ENCODE results near the gene MFF.

Gene MFF, protein sequence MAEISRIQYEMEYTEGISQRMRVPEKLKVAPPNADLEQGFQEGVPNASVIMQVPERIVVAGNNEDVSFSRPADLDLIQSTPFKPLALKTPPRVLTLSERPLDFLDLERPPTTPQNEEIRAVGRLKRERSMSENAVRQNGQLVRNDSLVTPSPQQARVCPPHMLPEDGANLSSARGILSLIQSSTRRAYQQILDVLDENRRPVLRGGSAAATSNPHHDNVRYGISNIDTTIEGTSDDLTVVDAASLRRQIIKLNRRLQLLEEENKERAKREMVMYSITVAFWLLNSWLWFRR

DNA sequence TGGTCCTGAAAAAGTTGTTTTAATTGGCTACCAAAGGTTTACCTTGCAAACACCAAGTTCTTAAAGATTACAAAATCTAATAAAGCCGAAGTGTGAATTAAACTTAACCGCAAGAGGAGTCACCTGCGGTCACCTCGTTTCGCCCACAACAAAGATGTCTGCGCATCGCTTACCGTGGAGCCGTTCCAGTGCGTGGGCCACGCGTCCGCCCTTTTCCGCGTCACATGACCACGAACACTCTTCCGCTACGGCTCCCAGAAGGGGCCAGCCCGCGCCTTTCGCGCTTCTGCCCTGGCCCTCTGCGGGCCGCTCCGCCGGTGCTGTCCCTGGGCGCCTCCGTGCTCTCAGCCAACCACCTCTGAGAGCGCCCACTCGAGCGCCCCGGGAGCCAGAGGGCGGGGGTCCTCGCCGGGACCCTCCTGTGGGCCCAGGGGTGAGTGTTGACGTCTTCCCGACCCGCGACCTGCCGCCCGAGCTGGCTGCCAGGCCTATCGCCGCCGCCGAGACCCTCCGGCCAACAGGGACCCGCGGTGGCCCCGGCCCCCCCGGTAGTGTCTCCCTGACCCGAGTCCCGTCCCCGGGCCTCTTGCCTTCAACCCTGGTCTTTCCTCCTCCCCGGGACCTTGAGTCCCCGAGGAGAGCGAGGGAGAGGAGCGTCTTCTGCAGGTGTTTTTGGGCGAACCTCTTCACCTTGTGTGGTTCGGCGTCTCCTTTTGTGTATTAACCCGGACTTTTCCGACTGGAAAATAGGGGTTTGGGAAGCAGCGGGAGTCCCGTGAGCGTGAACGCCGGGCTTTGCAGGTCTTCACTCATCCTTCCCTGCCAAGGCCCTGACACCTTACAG, at the start of gene MFF:
Gene MFF, plus strand, starts transcription at position 257 of the 844 bp plus-strand sequence. CDS start 5,415 bp downstream, outside the sequence.
- peak; percentile 95 for DNase-seq
- in situ Hi-C loops (cut with HindIII; ENCODE audit: low pct_ligation_motif_present, low pct_unique_long_range_greater_than_20kb, low sequenced_read_pairs): no loop called here

DNA sequence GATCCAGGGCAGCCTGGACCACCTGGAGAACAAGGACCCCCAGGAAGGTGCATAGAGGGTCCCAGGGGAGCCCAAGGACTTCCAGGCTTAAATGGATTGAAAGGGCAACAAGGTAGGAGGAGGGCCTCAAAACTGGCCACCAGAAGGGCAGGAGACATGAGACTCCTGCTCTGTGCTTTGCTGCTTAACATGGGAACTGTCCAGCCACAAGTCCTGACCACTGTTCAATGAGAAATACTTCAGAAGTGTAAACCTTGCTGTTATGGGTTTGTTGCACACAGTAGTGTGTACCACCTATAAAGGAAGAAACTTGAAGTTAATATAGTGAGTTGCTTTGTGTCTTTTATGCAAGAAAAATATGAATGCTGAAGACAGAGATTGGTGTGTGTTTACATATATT, 44.2 kb upstream of the MFF start:
- DNase-seq: no peak
- in situ Hi-C loops (cut with HindIII; ENCODE audit: low pct_ligation_motif_present, low pct_unique_long_range_greater_than_20kb, low sequenced_read_pairs): no loop called here

GRCh38 chr2:227285741-227286236, 39.3 kb upstream of the MFF start:
- DNase-seq: no peak
- in situ Hi-C loops (cut with HindIII; ENCODE audit: low pct_ligation_motif_present, low pct_unique_long_range_greater_than_20kb, low sequenced_read_pairs): no loop called here

GRCh38 chr2:227287771-227288170, 37.3 kb upstream of the MFF start:
- no peak for DNase-seq
- in situ Hi-C loops (cut with HindIII; ENCODE audit: low pct_ligation_motif_present, low pct_unique_long_range_greater_than_20kb, low sequenced_read_pairs): no loop called here

GRCh38 chr2:227292314-227292713, 32.7 kb upstream of the MFF start:
- in situ Hi-C loops (cut with HindIII; ENCODE audit: low pct_ligation_motif_present, low pct_unique_long_range_greater_than_20kb, low sequenced_read_pairs): no loop called here
- no peak for DNase-seq

DNA sequence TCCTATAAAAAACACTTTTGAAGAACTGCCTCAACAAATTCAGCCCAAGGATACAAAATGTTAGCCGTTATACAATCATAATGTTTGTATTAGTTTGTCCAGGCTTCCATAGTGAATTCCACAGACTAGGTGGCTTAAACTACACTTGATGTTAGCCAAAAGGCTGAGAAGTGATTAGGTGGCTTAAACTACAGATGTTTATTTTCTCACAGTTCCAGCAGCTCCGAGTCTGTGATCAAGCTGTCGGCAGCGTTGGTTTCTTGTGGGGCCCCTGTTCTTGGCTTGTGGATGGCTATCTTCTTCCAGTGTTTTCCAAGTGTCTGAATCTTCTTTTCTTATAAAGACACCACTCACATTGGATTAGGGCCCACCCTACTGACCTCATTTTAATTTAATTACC, 31.5 kb upstream of the MFF start:
- no peak for DNase-seq
- in situ Hi-C loops (cut with HindIII; ENCODE audit: low pct_ligation_motif_present, low pct_unique_long_range_greater_than_20kb, low sequenced_read_pairs): no loop called here

DNA sequence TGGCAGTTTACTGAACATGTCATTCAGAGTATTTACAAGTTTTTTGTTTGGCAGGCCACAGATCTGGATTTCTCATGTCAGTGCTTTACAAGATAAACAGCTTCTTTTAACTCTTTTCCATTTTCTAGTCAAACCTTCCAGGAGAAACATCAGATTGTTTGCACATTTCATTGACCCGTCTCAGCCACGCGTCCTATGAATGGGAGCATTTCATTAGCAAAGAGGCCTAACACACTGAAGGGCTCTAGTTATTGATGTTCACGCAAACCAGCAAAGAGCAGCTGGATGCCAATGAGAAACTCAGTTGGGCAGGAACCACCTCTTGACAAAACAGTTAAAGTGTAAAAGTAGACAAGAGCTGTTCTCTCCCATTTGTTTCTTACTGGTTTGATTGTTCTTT, 29.2 kb upstream of the MFF start:
- in situ Hi-C loops (cut with HindIII; ENCODE audit: low pct_ligation_motif_present, low pct_unique_long_range_greater_than_20kb, low sequenced_read_pairs): no loop called here

DNA sequence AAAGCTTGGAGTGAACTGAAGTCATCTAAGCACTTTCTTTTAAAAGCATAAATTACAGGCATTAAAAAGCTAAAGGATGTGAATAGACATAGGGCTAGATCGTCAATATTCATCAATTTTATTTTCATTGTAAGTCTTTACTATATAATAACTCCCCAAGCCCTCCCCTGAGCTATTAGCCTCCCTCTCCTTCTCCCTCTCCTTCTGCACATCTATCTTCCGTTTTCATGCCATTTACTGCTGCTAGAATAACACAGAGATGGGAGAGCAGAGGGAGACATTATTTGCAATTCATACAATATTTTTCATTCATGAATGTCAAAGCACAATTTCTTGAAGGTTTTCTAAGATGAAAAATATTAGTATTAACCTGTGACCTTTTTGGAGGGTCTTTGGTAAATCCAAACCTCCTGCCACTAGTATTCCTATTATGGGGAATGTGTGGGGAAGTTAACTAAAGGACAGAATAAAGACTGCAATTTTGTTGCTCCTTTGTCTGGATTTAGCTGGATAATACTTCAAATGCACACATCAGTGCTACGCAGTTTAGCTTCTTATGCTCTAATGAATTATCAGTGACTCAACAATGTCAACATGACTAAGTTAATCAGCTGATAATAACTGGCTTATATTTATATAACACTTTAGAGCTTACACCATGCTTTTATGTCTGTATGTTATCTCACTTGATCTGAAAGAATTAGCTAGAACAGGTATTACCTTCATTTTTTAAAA, 28.2 kb upstream of the MFF start:
- in situ Hi-C loops (cut with HindIII; ENCODE audit: low pct_ligation_motif_present, low pct_unique_long_range_greater_than_20kb, low sequenced_read_pairs): no loop called here

More for the DNA sequence above, 29.2 kb upstream of the MFF start:
- no peak for DNase-seq

GRCh38 chr2:227301523-227301922, 23.5 kb upstream of the MFF start:
- DNase-seq: no peak
- in situ Hi-C loops (cut with HindIII; ENCODE audit: low pct_ligation_motif_present, low pct_unique_long_range_greater_than_20kb, low sequenced_read_pairs): no loop called here

More for the DNA sequence above, 28.2 kb upstream of the MFF start:
- no peak for DNase-seq

- in situ Hi-C loops (cut with HindIII; ENCODE audit: low pct_ligation_motif_present, low pct_unique_long_range_greater_than_20kb, low sequenced_read_pairs): no loop called here
- no peak for DNase-seq
These were observed 16.3 kb upstream of the MFF start for GRCh38 chr2:227308784-227309183.

- DNase-seq: peak; percentile 61
- in situ Hi-C loops (cut with HindIII; ENCODE audit: low pct_ligation_motif_present, low pct_unique_long_range_greater_than_20kb, low sequenced_read_pairs): no loop called here
These were observed 14.3 kb upstream of the MFF start for GRCh38 chr2:227310756-227311110.

GRCh38 chr2:227311861-227312506, 13.1 kb upstream of the MFF start:
- DNase-seq: no peak
- in situ Hi-C loops (cut with HindIII; ENCODE audit: low pct_ligation_motif_present, low pct_unique_long_range_greater_than_20kb, low sequenced_read_pairs): no loop called here

- no peak for DNase-seq
- in situ Hi-C loops (cut with HindIII; ENCODE audit: low pct_ligation_motif_present, low pct_unique_long_range_greater_than_20kb, low sequenced_read_pairs): no loop called here
These were observed 12.5 kb upstream of the MFF start for GRCh38 chr2:227312579-227312978.

- DNase-seq: no peak
- in situ Hi-C loops (cut with HindIII; ENCODE audit: low pct_ligation_motif_present, low pct_unique_long_range_greater_than_20kb, low sequenced_read_pairs): no loop called here
These were observed 11.7 kb upstream of the MFF start for GRCh38 chr2:227313310-227313709.

- no peak for DNase-seq
- in situ Hi-C loops (cut with HindIII; ENCODE audit: low pct_ligation_motif_present, low pct_unique_long_range_greater_than_20kb, low sequenced_read_pairs): no loop called here
These were observed 7.2 kb upstream of the MFF start for GRCh38 chr2:227317834-227318233.

DNA sequence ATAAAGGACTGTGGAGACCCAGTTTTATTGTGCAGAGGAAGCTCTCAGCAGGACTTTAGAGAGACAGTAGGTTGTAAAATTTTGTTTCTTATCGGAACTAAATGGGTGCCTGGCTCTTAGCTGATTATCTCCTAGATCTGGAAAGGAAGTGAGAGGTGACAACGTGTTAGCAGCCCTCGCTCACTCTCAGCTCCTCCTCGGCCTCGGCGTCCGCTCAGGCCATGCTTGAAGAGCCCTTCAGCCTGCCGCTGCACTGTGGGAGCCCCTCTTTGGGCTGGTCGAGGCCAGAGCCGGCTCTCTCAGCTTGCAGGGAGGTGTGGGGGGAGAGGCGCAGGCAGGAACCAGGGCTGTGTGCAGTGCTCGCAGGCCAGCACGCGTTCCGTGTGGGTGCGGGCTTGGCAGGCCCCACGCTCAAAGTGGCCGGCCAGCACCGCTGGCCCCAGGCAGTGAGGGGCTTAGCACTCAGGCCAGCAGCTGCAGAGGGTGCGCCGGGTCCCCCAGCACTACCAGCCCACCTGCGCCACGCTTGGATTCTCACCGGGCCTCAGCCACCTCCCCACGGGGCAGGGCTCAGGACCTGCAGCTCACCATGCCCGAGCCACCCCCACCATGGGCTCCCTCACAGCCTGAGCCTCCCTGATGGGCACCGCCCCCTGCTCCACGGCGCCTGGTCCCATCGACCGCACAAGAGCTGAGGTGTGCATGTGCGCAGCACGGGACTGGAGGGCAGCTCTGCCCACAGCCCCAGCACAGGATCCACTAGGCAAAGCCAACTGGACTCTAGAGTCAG, 4.6 kb upstream of the MFF start:
- in situ Hi-C loops (cut with HindIII; ENCODE audit: low pct_ligation_motif_present, low pct_unique_long_range_greater_than_20kb, low sequenced_read_pairs): no loop called here
- no peak for DNase-seq

- DNase-seq: no peak
- in situ Hi-C loops (cut with HindIII; ENCODE audit: low pct_ligation_motif_present, low pct_unique_long_range_greater_than_20kb, low sequenced_read_pairs): no loop called here
These were observed 2.4 kb upstream of the MFF start for GRCh38 chr2:227322530-227323205.

Measured in ACHN (cell line).